Measurements from ENCODE around the gene SOBP. TPM values are rescaled to one million over a fixed set of nuclear protein-coding genes. Genes with fewer than 3 reads are reported as not detected.
"Not testable (repeated sequence)": the region's sequence is repeated elsewhere in the genome, so short reads cannot be mapped to it uniquely, and the experiment has no call there.

SOBP gene
- polyA plus RNA-seq, 3 donors from 2014 or later: not detected

GRCh38 chr6:107517274-107517673 is 27.4 kb downstream of the SOBP start:
- Mint-ChIP-seq H3K27me3 (ENCODE audit: low read depth in 3 of 3) (peaks cover 2 to 12% (median 3%) of the 10 kb centered on the region in 3 donors), H3K36me3 (peaks cover 0 to 4% (median 0%) of the 10 kb centered on the region in 3 donors), H3K27ac (no peak overlapping the region), H3K4me1 (no peaks in the 10 kb centered on the region), H3K9me3 (peaks cover 6 to 28% (median 18%) of the 10 kb centered on the region in 6 donors), H3K4me3 (no peak overlapping the region)
- DNase-seq: no peak

- H3K4me1 Mint-ChIP-seq, H3K27ac Mint-ChIP-seq, H3K4me3 Mint-ChIP-seq, DNase-seq, H3K36me3 Mint-ChIP-seq: not testable (repeated sequence)
- H3K27me3 Mint-ChIP-seq (ENCODE audit: low read depth in 3 of 3): peaks cover 2 to 12% (median 4%) of the 10 kb centered on the region in 3 donors
- H3K9me3 Mint-ChIP-seq: peaks cover 6 to 28% (median 17%) of the 10 kb centered on the region in 6 donors
Measured at GRCh38 chr6:107519224-107519623, 29.3 kb downstream of the SOBP start.

GRCh38 chr6:107520706-107521105 is 30.8 kb downstream of the SOBP start:
- H3K27ac Mint-ChIP-seq; H3K4me1 Mint-ChIP-seq; H3K4me3 Mint-ChIP-seq; H3K27me3 Mint-ChIP-seq (ENCODE audit: low read depth in 3 of 3); DNase-seq; H3K36me3 Mint-ChIP-seq: not testable (repeated sequence)
- H3K9me3 Mint-ChIP-seq: peaks cover 0 to 19% (median 12%) of the 10 kb centered on the region in 6 donors

GRCh38 chr6:107523054-107523791 is 33.3 kb downstream of the SOBP start:
- H3K4me1 Mint-ChIP-seq: no peaks in the 10 kb centered on the region
- H3K9me3 Mint-ChIP-seq: no peaks in the 10 kb centered on the region
- no peak overlapping the region for H3K27ac Mint-ChIP-seq
- no peak overlapping the region for H3K4me3 Mint-ChIP-seq
- peaks cover 0 to 8% (median 7%) of the 10 kb centered on the region in 3 donors for H3K27me3 Mint-ChIP-seq (ENCODE audit: low read depth in 3 of 3)
- no peak for DNase-seq
- H3K36me3 Mint-ChIP-seq: no peaks in the 10 kb centered on the region

GRCh38 chr6:107523794-107524193 is 33.9 kb downstream of the SOBP start:
- Mint-ChIP-seq H3K4me1 (no peaks in the 10 kb centered on the region), H3K4me3 (no peak overlapping the region), H3K27me3 (ENCODE audit: low read depth in 3 of 3) (peaks cover 0 to 8% (median 7%) of the 10 kb centered on the region in 3 donors), H3K27ac (no peak overlapping the region), H3K36me3 (no peaks in the 10 kb centered on the region), H3K9me3 (no peaks in the 10 kb centered on the region)
- DNase-seq: no peak

GRCh38 chr6:107524626-107525025 is 34.7 kb downstream of the SOBP start:
- no peak for DNase-seq
- H3K27ac Mint-ChIP-seq: no peak overlapping the region
- no peaks in the 10 kb centered on the region for H3K36me3 Mint-ChIP-seq
- no peak overlapping the region for H3K4me3 Mint-ChIP-seq
- H3K4me1 Mint-ChIP-seq: no peaks in the 10 kb centered on the region
- peaks cover 0 to 8% (median 7%) of the 10 kb centered on the region in 3 donors for H3K27me3 Mint-ChIP-seq (ENCODE audit: low read depth in 3 of 3)
- no peaks in the 10 kb centered on the region for H3K9me3 Mint-ChIP-seq

GRCh38 chr6:107531868-107532267 is 42.0 kb downstream of the SOBP start:
- no peak overlapping the region for H3K27ac Mint-ChIP-seq
- H3K4me1 Mint-ChIP-seq: no peaks in the 10 kb centered on the region
- H3K4me3 Mint-ChIP-seq: no peak overlapping the region

GRCh38 chr6:107532706-107533105 is 42.8 kb downstream of the SOBP start:
- Mint-ChIP-seq H3K27me3 (ENCODE audit: low read depth in 3 of 3) (peaks cover 0 to 6% (median 3%) of the 10 kb centered on the region in 3 donors), H3K9me3 (no peaks in the 10 kb centered on the region), H3K4me1 (no peaks in the 10 kb centered on the region)

More at GRCh38 chr6:107531868-107532267, 42.0 kb downstream of the SOBP start:
- no peak for DNase-seq
- Mint-ChIP-seq H3K36me3 (no peaks in the 10 kb centered on the region), H3K27me3 (ENCODE audit: low read depth in 3 of 3) (peaks cover 0 to 3% (median 0%) of the 10 kb centered on the region in 3 donors), H3K9me3 (no peaks in the 10 kb centered on the region)

GRCh38 chr6:107533415-107534059 is 43.6 kb downstream of the SOBP start:
- Mint-ChIP-seq H3K9me3 (no peaks in the 10 kb centered on the region), H3K36me3 (no peaks in the 10 kb centered on the region), H3K4me3 (no peak overlapping the region), H3K4me1 (no peaks in the 10 kb centered on the region), H3K27me3 (ENCODE audit: low read depth in 3 of 3) (peaks cover 0 to 6% (median 3%) of the 10 kb centered on the region in 3 donors), H3K27ac (no peak overlapping the region)
- no peak for DNase-seq

More at GRCh38 chr6:107532706-107533105, 42.8 kb downstream of the SOBP start:
- no peak overlapping the region for H3K4me3 Mint-ChIP-seq
- H3K36me3 Mint-ChIP-seq: no peaks in the 10 kb centered on the region
- no peak overlapping the region for H3K27ac Mint-ChIP-seq
- DNase-seq: no peak

- Mint-ChIP-seq H3K4me1 (no peaks in the 10 kb centered on the region), H3K36me3 (no peaks in the 10 kb centered on the region), H3K27me3 (ENCODE audit: low read depth in 3 of 3) (peaks cover 0 to 6% (median 3%) of the 10 kb centered on the region in 3 donors), H3K27ac (no peak overlapping the region), H3K4me3 (no peak overlapping the region), H3K9me3 (no peaks in the 10 kb centered on the region)
- no peak for DNase-seq
Measured at GRCh38 chr6:107534571-107535141, 44.7 kb downstream of the SOBP start.

- Mint-ChIP-seq H3K4me1 (no peaks in the 10 kb centered on the region), H3K4me3 (no peak overlapping the region), H3K27me3 (ENCODE audit: low read depth in 3 of 3) (peaks cover 0 to 7% (median 6%) of the 10 kb centered on the region in 3 donors), H3K27ac (no peak overlapping the region), H3K9me3 (no peaks in the 10 kb centered on the region), H3K36me3 (no peaks in the 10 kb centered on the region)
- DNase-seq: no peak
Measured at GRCh38 chr6:107535626-107536025, 45.7 kb downstream of the SOBP start.

- Mint-ChIP-seq H3K27ac (no peak overlapping the region), H3K36me3 (no peaks in the 10 kb centered on the region), H3K4me1 (no peaks in the 10 kb centered on the region), H3K27me3 (ENCODE audit: low read depth in 3 of 3) (peaks cover 0 to 7% (median 6%) of the 10 kb centered on the region in 3 donors), H3K9me3 (no peaks in the 10 kb centered on the region), H3K4me3 (no peak overlapping the region)
- no peak for DNase-seq
Measured at GRCh38 chr6:107536180-107536961, 46.5 kb downstream of the SOBP start.

- no peak for DNase-seq
- Mint-ChIP-seq H3K36me3 (no peaks in the 10 kb centered on the region), H3K27ac (no peak overlapping the region), H3K4me3 (no peak overlapping the region), H3K4me1 (no peaks in the 10 kb centered on the region), H3K9me3 (no peaks in the 10 kb centered on the region), H3K27me3 (ENCODE audit: low read depth in 3 of 3) (peaks cover 0 to 10% (median 10%) of the 10 kb centered on the region in 3 donors)
Measured at GRCh38 chr6:107537559-107537958, 47.6 kb downstream of the SOBP start.

Measured in immature natural killer cell (primary cell).